ENCODE measurements around the gene DLK1.

Gene DLK1

DNA sequence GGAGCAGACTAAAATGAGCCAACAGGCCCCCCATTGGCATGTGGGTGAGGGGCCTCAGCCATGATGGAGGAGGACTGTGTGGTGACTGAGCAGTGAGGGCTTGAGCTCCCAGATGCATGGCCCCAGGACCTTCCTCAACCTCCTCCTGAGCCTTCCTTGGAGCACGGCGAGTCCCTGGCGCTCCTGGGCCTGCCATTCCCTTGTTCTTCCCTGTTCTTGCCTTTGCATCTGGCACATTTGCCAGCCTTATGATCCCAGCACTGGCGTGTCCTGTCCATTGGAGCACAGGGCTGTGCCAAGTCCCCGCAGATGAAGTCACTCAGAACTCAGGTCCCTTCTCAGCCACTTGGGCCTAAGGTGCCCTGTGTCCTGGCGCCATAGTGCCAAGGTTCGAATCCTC lies 58.9 kb downstream of the DLK1 start:
- no peaks in the 10 kb centered on the region for H3K27me3 ChIP-seq (replicated peaks)
- H3K4me3 ChIP-seq (ENCODE audit: low read depth, low read length), result no peak overlapping the region
- in situ Hi-C loops (cut with HindIII; ENCODE audit: low pct_ligation_motif_present, low sequenced_read_pairs), result no loop called here
- TF ChIP-seq CTCF (IDR thresholded peaks at IDR 0.05; ENCODE audit: low read depth, low read length, missing control alignments), result no peak
- no peak overlapping the region for H3K27ac ChIP-seq
- no peaks in the 10 kb centered on the region for H3K36me3 ChIP-seq (replicated peaks)
- no peak for DNase-seq

DNA sequence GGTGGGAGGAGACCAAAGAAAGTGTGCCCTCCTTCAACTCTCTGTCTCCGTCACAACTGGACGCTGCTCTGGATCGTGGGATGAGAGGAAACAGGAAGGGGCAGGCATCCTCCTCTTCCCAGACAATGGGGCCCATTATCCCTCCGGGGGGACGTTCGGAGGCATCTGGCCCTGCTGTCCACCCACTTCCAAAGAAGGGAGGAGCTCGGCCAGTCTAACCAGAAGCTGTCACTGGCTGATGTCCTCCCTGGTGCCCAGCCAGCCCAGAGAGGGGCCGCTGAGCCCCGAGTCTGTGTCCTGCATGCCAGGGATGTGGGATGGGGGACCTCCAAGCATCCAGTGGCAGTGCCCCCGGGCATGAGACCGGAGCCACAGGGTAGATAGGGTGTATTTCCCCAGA lies 59.4 kb downstream of the DLK1 start:
- no peak overlapping the region for H3K27ac ChIP-seq
- no peaks in the 10 kb centered on the region for H3K27me3 ChIP-seq (replicated peaks)
- TF ChIP-seq CTCF (IDR thresholded peaks at IDR 0.05; ENCODE audit: low read depth, low read length, missing control alignments), result no peak
- DNase-seq, result no peak
- no peaks in the 10 kb centered on the region for H3K36me3 ChIP-seq (replicated peaks)
- no peak overlapping the region for H3K4me3 ChIP-seq (ENCODE audit: low read depth, low read length)
- in situ Hi-C loops (cut with HindIII; ENCODE audit: low pct_ligation_motif_present, low sequenced_read_pairs), result no loop called here

DNA sequence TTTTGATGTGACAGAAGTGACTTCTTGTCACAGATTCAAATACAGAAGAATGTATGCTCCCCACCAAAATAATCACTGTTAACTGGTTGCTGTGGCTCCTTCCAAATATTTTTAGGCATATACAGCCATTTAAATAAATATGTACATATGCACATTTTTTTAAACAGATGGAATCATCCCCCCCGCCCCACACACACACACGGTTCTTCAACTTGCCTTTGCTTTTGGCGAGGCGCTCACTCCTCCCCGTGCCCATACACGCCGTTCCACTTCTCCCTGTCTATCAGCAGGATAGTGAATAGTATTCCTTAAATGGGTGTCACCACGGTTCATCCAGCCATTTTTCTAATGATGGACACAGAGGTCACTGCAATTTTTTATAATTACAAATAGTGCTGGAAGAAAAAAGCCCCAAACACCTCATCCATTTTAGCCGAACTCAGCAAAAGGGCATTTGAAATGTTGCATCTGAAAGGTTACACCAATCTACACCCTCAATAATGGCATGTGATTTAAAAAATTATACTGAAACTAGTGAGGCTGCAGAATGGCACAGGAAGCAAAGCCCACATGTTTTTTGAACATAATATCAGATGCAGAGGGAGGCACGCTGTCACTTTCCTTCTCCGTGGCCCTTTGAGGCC lies 60.0 kb downstream of the DLK1 start:
- no peak for TF ChIP-seq CTCF (IDR thresholded peaks at IDR 0.05; ENCODE audit: low read depth, low read length, missing control alignments)
- Histone ChIP-seq H3K27me3 (replicated peaks) (no peaks in the 10 kb centered on the region), H3K36me3 (replicated peaks) (no peaks in the 10 kb centered on the region), H3K27ac (no peak overlapping the region), H3K4me3 (ENCODE audit: low read depth, low read length) (no peak overlapping the region)
- DNase-seq, result no peak
- in situ Hi-C loops (cut with HindIII; ENCODE audit: low pct_ligation_motif_present, low sequenced_read_pairs), result no loop called here

DNA sequence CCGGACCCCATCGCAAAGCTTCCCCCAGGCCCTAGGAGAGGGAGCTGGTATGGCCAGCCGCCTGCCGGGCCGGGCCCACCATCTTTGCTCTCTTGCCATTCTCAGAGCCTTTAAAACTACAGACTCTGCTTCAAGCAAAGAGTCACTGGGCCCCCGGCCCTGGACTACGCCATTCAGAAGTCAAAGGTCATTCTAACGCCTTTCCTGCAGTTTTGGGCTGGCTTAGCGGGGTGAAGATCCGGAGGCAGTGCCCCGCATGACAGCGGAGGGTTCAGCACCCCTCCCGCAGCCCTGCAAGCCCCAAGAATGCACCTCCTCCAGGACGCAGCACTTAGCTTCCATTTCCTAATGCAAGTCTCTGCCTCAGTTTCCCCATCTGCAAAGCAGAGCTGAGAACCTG lies 61.0 kb downstream of the DLK1 start:
- in situ Hi-C loops (cut with HindIII; ENCODE audit: low pct_ligation_motif_present, low sequenced_read_pairs), result no loop called here
- no peak for DNase-seq
- TF ChIP-seq CTCF (IDR thresholded peaks at IDR 0.05; ENCODE audit: low read depth, low read length, missing control alignments), result no peak

More for the DNA sequence above, 61.0 kb downstream of the DLK1 start:
- peaks cover under 1% of the 10 kb centered on the region for H3K27me3 ChIP-seq (replicated peaks)
- H3K27ac ChIP-seq, result no peak overlapping the region
- no peaks in the 10 kb centered on the region for H3K36me3 ChIP-seq (replicated peaks)
- H3K4me3 ChIP-seq (ENCODE audit: low read depth, low read length), result no peak overlapping the region
